GM18867 (cell line): ENCODE results near the gene EDEM2.
"Not testable (repeated sequence)": the region's sequence is repeated elsewhere in the genome, so short reads cannot be mapped to it uniquely, and the experiment has no call there.

ENCODE experiments used
- ATAC-seq: cut with Tn5 transposase; IDR thresholded peaks from one replicate; pipeline ENCODE4 v1.9.1; 2021; ENCODE audit warnings: mild to moderate bottlenecking, moderate library complexity; ENCODE audit not compliant: unreplicated experiment

Gene EDEM2

DNA sequence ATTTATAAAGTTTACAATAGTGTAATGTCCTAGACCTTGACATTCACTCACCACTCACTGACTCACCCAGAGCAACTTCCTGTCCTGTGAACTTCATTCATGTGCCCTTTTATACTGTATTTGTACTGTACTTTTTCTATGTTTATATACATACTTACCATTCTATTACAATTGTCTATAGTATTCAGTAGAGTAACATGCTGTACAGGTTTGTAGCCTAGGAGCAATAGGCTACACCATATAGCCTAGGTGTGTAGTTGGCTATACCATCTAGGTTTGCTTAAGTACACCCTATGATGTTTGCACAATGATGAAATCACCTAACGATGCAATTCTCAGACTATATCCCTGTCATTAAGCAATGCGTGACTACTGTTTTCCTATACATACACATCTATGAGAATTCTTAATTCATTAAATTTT lies 17.5 kb downstream of the EDEM2 start:
- no peak for ATAC-seq

DNA sequence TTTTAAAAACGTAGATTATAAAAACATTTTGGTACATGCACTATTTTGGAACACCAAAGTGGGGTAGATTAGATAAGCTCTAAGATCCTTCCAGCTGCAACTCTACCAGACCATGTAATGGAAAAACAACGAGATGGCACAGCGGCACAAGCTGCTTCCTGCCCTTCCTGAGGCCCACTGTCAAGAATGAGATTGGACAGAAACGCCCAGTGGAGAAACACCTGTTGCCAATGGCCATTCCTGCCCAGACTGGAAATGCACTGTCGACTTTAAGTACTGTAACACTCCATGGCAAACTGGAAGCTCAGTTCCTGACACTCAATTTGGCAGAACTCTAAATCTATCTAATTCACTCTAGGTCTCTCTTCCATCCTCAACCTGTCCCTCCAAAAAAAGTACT lies 21.4 kb downstream of the EDEM2 start:
- no peak for ATAC-seq

DNA sequence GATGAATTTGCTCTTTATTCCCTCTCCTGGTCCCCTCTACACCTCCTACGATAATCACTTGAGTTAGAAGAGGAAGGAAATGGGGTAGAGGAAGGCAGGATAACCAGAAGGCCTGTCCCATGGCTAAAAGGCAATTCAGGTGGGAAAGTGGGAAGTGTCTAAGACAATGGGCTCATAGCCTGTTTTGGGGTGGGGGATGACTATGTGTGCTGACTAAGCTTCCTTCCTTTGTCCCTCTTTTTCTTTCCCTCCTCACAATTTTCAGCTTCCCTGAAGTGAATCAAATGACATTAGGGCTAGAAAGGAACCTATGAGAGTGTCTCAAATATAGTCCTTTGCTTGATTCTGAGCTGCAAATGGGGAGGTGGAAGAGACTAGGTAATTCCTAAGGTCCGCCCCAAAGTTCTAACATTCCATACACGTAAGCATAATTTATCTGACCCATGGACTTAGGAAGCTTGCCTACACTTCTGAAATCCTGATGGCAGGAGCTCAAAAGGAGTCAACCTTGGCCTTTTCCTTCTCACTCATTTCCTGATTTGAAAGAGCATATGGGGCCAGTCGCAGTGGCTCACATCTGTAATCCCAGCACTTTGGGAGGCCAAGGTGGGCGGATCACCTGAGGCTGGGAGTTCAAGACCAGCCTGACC lies 24.3 kb downstream of the EDEM2 start:
- ATAC-seq: no peak

DNA sequence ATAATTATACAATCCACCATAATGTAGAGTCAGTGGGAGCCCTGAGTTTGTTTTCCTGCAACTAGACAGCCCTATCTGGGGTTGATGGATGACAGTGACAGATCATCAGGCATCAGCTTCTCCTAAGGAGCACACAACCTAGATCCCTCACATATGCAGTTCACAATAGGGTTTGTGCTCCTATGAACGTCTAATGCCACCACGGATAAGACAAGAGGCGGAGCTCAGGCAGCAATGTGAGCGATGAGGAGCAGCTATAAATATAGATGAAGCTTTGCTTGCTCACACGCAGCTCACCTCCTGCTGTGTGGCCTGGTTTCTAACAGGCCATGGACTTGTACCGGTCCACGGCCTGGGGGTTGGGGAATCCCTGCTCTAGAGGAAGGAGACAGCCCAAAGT lies 25.9 kb downstream of the EDEM2 start:
- no peak for ATAC-seq

DNA sequence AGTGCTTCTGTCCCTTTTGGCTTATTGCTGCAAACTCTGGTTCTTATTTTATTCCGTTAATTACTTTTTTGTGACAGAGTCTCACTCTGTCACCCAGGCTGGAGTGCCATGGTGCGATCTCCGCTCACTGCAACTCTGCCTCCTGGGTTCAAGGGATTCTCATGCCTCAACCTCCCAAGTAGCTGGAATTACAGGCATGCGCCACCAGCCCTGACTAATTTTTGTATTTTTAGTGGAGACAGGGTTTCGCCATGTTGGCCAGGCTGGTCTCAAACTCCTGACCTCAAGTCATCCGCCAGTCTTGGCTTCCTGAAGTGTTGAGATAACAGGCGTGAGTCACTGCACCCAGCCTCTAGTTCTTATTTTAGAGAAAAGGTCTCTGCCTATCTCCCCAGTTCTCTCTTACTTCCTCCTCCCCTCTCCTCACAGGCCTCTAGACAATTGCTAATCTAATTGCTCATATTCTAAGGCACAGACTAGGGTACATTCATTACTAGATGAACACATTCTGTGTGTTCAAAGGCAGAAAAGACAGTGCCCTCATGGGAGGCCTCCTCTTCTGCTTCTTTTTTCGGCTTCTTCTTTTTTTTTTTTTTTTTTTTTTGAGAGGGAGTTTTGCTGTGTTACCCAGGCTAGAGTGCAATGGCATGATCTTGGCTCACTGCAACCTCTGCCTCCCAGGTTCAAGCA lies 27.0 kb downstream of the EDEM2 start:
- ATAC-seq: no peak

DNA sequence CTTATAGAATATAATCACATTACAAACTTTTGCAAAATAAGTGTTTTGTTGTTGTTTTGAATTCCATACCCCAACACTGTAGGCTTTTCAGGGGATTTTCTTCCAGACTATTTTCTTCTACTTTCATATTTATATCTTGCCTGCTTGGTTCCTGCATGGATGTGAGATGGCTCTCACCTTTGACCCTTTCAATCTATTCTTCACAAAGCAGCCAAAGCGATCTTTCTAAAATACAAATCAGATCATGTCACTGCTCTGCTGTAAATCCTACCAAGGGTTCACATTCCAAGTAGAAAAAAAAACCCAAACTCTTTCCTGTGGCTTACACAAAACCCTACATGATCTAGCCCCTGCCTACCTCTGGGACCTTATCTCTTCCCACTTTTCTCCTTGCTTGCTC lies 29.5 kb downstream of the EDEM2 start:
- no peak for ATAC-seq

DNA sequence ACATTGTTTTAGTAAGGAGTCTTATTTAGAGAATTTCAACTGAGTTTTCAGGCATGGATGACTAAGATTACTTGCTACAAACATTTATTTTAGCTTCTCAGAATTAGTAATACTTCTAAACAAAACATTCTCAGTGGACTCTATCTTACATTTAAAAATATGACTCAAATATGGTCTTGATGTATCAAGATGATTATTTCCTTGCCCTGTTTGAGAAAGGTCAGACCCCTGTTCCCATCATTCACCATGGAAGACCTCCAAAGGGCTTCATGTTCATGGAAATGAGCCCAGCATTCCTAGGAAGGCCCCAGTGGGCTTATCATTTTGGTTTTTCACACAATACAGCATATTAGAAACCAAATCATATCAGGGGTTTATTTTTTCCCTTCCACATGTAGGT lies 29.9 kb downstream of the EDEM2 start:
- ATAC-seq: no peak

DNA sequence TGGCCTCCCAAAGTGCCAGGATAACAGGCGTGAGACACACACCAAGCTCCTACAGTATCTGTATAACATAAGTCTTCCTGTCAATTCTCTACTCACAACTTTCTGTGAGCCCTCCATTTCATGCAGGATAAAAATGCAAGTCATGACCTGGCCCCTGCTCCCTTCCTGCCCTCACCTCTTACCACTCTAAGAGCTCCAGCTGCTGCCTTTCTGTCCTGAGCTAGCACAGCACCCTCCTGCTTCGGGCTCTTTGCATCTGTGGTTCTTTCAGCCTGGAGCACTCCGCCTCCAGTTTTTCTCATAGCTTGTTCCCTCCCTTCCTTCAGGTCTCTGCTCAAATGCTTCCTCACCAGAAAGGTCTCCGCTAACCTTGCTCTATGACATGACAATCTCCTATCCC lies 30.9 kb downstream of the EDEM2 start:
- ATAC-seq: no peak

DNA sequence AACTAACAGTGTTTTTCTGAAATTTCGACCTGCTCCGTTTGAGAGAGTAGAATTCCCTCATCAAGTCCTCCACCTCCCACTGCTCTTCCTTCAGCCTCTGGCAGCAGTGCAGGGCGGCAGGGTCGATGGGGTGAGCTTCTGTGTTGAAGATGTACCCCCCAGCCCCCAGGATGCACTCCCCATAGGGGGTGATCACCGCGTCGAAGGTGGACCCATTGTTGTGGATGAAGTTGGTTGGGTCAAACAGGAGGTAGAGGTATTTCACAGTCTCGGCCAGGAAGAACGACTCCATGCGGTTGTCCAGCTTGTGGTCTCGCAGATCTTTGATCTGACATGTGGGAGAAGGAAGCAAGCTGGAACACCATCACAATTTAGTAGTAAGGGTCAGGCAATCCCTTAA lies 31.5 kb downstream of the EDEM2 start:
- ATAC-seq: no peak

DNA sequence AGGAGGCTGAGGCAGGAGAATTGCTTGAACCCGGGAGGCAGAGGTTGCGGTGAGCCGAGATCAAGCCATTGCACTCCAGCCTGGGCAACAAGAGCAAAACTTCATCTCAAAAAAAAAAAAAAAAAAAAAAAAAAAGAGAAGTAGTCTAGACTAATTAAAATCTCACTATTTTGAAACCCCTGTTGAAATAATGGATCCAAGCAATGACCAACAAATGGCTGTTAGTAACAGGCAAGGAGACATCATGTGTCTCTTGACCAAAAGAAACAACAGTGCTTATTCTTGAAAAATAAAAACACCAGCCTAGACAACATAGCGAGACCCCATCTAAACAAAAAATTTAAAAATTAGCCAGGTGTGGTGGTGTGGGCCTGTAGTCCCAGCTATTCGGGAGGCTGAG lies 34.9 kb downstream of the EDEM2 start:
- not testable (repeated sequence) for ATAC-seq

DNA sequence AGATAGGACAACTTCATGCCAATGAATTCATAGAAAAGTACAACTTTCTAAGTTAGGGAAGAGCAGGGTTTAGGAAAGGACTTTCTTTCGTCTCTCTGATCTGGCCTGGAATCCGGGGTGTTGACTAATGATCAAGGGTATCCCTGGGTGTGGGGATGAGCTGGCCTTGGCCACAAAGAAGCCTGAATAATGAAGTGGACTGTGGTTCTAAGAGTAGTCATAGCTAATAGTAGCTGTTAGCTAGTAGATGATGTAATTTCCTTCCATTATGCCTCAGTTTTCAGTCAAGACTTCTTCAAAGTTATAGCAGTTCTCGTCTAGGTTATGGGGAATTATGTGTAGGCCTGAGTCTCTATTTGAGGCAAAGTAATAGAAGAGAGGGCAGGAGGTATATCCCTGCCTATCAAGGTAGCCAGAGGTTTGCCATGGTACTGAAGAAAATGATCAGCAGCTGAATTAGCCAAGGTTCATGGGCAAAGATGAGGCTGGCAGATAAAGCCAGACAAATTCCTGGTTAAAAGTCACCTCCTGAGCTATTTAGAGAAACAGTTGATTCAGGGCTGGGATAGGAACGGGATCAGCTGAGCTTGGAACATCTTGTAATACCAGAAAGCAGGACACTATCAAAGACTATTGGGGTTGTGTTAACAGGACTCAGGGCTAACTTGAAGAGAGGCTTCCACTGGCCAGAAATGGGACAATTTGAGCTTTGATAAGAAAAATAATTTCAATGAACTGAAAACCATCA lies 35.8 kb downstream of the EDEM2 start:
- ATAC-seq: no peak

DNA sequence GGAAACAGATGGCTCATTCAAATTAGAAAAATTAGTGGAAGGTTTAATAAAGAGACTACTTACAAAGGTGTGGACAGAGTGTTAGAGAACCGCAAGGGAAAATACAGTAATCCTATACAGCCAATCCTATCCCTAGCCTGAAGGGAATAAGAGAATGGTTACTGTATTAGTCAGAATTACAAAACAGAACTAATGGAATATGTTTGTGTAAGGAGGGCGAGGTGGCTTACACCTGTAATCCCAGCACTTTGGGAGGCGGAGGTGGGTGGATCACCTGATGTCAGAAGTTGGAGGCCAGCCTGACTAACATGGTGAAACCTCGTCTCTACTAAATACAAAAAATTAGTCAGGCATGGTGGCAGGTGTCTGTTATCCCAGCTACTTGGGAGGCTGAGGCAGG lies 38.2 kb downstream of the EDEM2 start:
- no peak for ATAC-seq

DNA sequence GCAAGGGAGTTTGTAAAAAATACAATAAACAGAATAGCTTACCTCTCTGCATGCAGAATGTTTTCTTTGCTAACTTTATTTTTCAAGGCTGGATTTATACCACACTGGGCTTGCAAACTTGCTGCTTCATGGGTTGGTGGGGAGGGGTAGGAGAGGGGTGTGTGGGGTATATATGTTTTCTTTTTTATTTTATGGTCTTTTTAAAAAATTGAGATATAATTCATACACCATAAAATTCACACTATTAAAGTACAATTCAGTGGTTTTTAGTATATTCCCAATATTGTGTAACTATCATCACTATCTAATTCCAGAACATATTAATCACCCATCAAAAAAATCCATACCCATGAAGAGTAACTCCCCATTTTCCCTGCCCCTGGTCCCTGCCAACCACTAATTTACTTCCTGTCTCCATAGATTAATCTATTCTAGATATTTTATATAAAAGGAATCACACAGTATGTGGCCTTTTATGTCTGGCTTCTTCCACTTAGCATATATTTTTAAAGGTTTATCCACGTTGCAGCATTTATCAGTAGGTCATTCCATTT lies 40.2 kb downstream of the EDEM2 start:
- ATAC-seq: no peak

DNA sequence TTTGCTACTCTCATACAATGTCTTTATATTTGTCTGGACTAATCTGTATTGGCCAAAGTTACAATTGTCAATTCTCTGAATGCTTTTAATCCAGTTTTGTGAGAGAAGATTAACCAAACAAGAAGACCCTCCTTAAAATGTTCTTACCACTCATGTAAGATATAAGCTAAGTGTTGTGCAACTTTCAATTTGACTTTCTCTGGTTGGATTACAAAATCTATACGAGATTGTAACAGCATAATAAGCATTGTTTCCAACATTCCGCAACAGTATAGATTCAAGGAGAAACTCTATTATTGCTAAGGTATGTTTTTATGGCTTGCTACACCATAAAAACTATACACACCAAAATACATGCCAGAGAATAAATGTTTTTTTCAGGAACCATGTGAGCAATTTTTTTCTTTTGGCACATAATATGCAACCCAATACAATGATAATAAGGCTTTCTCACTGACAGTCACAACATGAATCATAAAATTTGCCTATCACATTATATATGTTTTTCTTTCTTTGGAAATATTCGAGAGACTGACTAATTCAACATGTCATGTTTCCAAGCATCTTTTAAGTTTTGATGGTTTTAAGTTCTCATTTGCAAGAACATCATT lies 42.3 kb downstream of the EDEM2 start:
- ATAC-seq: no peak

DNA sequence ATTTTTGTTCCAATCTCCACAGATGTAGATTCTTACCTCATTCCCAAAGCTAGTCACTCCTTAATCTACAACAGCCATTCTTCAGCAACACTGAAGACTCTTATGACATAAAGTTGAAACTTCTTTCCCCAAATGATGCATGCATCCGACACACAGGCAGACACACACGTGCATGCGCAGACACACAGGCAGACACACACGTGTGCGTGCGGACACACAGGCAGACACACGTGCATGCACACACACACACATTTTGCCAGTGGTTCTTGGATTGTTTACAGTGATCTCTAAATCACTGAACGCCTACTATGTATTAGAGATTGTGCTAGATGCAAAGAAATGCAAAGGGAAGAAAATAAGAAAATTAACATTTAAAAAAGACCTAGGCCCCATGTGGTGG lies 45.5 kb downstream of the EDEM2 start:
- no peak for ATAC-seq

DNA sequence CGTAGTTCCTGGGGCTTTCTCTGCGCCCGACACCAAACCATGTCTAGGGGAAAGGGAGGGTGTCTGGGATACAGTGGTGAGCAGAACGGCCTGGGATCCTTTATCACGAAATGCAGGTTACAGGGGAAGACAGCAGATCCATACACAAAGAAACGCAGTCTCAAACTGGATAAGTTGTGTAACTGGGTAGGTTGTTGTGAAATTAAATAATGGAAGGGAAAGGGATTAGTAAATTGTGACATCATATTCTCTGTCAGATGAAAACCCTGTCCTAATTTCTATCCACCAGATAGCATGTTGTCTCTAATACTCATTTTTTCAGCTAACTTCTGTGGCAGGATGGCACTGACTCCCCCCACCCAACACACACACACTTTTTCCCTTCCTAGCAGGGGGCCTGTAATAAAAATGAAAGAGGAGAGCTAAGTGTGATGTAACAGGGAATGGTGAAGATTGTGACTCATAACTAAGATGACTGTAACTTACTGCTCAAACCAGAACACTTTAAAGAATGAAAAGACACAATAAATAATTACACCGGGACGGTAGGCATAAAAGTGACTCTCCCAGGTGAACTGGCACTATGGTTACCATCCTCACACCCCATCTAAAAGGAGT lies 53.8 kb downstream of the EDEM2 start:
- no peak for ATAC-seq

DNA sequence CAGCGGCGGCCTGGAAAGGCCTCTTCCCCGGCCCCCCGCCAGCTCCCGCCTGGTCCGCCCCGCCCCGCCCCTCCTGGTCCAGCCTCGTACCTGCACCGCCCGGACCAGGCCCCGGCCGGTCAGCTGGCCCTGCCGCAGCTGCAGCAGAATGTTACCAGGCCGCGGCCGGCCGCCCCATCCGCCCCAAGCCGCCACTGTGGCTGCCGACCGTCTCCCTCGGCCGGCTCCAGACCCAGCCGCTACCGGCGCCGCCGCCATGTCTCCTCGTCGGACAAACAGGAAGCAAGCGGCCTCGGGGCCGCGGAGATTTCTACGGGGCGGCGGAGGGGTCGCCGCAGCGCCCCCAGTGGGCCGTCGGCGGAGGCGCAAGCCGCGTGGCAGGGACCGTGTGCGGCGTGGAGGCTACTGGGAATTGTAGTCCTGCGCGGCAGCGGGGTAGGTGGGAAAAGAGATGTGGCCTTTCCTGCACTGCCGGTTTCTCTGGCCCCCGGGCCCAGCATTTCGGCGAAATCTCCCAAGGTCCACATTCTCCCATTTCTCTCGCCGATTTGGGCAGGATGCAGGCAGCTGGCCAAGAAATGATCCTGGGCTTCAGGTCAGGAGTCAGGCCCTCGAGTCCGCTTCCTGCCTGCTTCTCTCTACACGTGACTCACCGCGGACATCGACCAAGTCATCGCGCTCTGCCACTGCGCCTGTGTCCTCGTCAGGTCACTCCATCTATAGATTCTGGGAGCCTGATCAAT lies 54.4 kb downstream of the EDEM2 start, which contains the start of gene TRPC4AP:
TSS of gene TRPC4AP (minus strand) at position 284 of the 743 bp plus-strand sequence. CDS start at position 258, 26 bp downstream.
- ATAC-seq: peak; percentile 90

DNA sequence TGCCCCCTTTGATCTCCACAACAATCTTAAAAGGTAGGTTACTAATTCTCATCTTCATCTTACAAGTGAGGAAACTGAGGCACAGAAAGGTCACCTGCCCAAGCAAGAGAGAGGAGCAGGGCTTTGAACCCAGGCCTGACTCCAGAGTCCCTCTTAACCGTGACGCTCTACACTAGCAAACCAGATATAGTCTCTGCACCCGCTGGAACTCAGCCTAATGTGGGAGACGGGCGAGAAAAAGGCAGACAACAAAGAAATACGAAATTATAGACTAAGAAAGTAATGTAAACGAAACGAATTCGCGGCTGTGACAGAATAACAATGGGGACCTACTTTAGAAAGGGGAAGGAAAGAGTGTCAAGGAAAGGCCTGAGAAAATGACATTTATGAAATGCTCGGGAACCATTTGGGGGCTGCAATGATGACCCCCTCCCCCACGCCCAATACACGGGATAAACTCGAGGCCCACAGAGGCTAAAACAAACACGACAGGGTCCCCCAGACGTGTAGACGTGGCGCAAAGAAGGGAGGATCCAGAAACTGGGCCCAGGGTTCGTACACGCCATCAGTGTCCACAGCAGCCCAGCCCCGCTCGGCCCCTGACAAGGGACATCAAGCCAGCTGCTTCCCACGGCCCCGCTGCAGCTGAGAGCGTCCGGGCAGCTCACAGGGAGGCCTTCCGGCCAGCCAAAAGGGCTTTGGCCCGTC lies 55.2 kb downstream of the EDEM2 start:
- ATAC-seq: peak; percentile 26
